Colonic mucosa (tissue), 4 donors: ENCODE results near the gene ZSCAN31. TPM values are rescaled to one million over a fixed set of nuclear protein-coding genes. Genes with fewer than 3 reads are reported as not detected.

ENCODE experiments used
- DNase-seq: peaks from one replicate; pipeline ENCODE4 v3.0.0-alpha.2; 2020
- H3K27ac ChIP-seq: fragments of 200-600 bp; one replicate; pipeline ENCODE4 v1.8.0; 2021
- H3K27me3 ChIP-seq: fragments of 200-600 bp; one replicate; pipeline ENCODE4 v1.8.0; 2021
- H3K36me3 ChIP-seq: fragments of 200-600 bp; one replicate; pipeline ENCODE4 v1.8.0; 2021
- H3K4me1 ChIP-seq: fragments of 200-600 bp; one replicate; pipeline ENCODE4 v1.8.0; 2021; ENCODE audit warnings: mild to moderate bottlenecking
- H3K4me3 ChIP-seq: fragments of 200-600 bp; one replicate; pipeline ENCODE4 v1.8.0; 2021
- H3K9ac ChIP-seq, 2 donors: one replicate each; pipeline ENCODE4 v1.7.0; 2013; ENCODE audit warnings: control low read depth in 2 of 2, low read depth in 2 of 2, low read length in 2 of 2
- H3K9me3 ChIP-seq: fragments of 200-600 bp; one replicate; pipeline ENCODE4 v1.8.0; 2021
- intact Hi-C: fragments of 100-400 bp; cut with DNase I; formaldehyde crosslinking; loops from one replicate; pipeline ENCODE4 v1.14.1; 2022
- total RNA-seq, 2 donors: library from RNA; stranded (reverse); fragmentation: NEBNext Ultra II Directional in 1 of 2; extraction: Animal tissue kit (Norgen Biotek cat#: 25700) in 1 of 2; gene quantifications; one replicate each; pipeline ENCODE4 v1.2.1, GENCODE V29; 2021
- TF ChIP-seq, protein P1 (sequence below): fragments of 200-600 bp; IDR thresholded peaks from one replicate; pipeline ENCODE4 v1.8.0; 2022; ENCODE audit warnings: antibody characterized with exemption, mild to moderate bottlenecking
- donor health status: healthy.
- donor health status: DM: no; HTN: no; CAD: no.
- donor health status: DM: no; HTN: no; CAD: no.

Gene ZSCAN31
- total RNA-seq, 2 donors from 2014 or later = 6.6 to 7.0 TPM

DNA sequence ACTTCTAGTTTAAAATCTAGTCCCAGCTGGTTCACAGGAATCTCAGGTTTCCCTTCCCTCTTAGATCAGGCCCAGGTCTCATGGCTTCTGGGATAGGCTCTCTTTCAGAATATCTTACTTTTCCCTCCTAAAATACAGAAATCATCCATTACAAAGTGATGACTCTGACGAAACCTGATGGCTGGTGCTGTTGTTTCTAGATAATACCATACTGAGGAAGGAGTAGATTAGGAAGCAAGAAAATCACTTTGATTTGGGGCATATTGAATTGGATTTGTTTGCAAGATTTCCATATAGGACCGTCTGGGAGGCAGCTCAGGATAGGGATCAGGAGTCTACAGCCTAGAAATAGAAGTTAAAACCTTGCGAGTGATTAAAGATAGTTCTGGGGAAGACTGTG lies 17.4 kb upstream of the ZSCAN31 start:
- Histone ChIP-seq H3K27me3 (no peaks in the 10 kb centered on the region), H3K4me1 (peaks cover 4% of the 10 kb centered on the region), H3K36me3 (no peaks in the 10 kb centered on the region), H3K9me3 (no peaks in the 10 kb centered on the region), H3K9ac (peak overlapping the region; percentile 60 to 67), H3K4me3 (no peak overlapping the region), H3K27ac (no peak overlapping the region)
- intact Hi-C loops = loop anchor here (10.0 kb wide), 2 partner anchors 129 to 449 kb away; partner anchors contain the start of gene ZSCAN9
- DNase-seq = no peak
- TF ChIP-seq, protein P1, sequence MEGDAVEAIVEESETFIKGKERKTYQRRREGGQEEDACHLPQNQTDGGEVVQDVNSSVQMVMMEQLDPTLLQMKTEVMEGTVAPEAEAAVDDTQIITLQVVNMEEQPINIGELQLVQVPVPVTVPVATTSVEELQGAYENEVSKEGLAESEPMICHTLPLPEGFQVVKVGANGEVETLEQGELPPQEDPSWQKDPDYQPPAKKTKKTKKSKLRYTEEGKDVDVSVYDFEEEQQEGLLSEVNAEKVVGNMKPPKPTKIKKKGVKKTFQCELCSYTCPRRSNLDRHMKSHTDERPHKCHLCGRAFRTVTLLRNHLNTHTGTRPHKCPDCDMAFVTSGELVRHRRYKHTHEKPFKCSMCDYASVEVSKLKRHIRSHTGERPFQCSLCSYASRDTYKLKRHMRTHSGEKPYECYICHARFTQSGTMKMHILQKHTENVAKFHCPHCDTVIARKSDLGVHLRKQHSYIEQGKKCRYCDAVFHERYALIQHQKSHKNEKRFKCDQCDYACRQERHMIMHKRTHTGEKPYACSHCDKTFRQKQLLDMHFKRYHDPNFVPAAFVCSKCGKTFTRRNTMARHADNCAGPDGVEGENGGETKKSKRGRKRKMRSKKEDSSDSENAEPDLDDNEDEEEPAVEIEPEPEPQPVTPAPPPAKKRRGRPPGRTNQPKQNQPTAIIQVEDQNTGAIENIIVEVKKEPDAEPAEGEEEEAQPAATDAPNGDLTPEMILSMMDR = no peak

DNA sequence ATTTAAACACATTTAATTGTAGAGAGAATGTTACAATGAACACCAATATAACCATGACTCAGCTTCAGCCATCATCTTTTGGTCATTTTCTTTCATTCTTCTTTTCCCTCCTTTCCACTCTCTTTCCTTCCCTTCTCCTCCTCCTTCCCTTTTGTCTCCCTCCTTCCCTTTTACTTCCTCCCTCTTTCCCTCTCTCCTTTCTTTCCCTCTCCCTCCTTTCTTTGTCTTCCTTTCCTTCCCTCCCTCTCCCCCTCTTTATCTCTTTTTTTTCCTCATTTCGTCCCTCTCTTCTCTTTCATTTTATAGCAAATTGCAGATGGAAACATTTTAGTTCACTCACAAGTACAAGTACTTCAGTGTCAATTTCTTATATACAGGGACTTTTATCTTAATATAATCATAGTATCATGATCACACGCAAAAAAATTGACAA lies 15.6 kb upstream of the ZSCAN31 start:
- Histone ChIP-seq H3K4me3 (no peak overlapping the region), H3K9me3 (no peaks in the 10 kb centered on the region), H3K4me1 (peaks cover 4% of the 10 kb centered on the region), H3K9ac (no peak overlapping the region), H3K36me3 (no peaks in the 10 kb centered on the region), H3K27ac (no peak overlapping the region), H3K27me3 (no peaks in the 10 kb centered on the region)
- no peak for DNase-seq
- intact Hi-C loops = loop anchor here (10.0 kb wide), 2 partner anchors 127 to 447 kb away; partner anchors contain the start of gene ZSCAN9
- TF ChIP-seq, protein P1 = no peak

DNA sequence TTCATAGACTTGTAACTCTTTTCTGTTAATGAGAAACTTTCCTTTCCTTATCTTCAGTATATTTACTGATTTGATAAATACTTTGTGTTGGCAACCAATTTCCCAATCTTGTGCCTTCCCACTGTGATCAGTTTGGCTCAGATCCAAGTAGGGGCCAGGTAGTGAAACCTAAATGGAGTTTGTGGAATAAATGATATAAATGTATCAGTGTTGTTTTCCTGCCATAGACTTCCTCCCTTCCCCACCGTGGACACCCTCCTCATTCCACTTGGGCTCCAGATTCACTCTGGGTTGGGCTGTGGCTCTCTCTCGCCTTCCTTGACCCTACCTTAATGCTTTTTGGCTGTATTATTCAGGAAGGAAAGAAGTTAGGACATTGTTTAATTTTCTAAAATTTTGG lies 15.1 kb upstream of the ZSCAN31 start:
- no peak for DNase-seq
- H3K9ac ChIP-seq = peak overlapping the region in 1 of 2 donors; percentile 15
- intact Hi-C loops = loop anchor here (10.0 kb wide), 2 partner anchors 126 to 446 kb away; partner anchors contain the start of gene ZSCAN9
- H3K4me1 ChIP-seq = peaks cover 4% of the 10 kb centered on the region
- no peaks in the 10 kb centered on the region for H3K36me3 ChIP-seq
- TF ChIP-seq, protein P1 = no peak
- no peaks in the 10 kb centered on the region for H3K9me3 ChIP-seq
- no peak overlapping the region for H3K4me3 ChIP-seq
- no peak overlapping the region for H3K27ac ChIP-seq
- no peaks in the 10 kb centered on the region for H3K27me3 ChIP-seq

DNA sequence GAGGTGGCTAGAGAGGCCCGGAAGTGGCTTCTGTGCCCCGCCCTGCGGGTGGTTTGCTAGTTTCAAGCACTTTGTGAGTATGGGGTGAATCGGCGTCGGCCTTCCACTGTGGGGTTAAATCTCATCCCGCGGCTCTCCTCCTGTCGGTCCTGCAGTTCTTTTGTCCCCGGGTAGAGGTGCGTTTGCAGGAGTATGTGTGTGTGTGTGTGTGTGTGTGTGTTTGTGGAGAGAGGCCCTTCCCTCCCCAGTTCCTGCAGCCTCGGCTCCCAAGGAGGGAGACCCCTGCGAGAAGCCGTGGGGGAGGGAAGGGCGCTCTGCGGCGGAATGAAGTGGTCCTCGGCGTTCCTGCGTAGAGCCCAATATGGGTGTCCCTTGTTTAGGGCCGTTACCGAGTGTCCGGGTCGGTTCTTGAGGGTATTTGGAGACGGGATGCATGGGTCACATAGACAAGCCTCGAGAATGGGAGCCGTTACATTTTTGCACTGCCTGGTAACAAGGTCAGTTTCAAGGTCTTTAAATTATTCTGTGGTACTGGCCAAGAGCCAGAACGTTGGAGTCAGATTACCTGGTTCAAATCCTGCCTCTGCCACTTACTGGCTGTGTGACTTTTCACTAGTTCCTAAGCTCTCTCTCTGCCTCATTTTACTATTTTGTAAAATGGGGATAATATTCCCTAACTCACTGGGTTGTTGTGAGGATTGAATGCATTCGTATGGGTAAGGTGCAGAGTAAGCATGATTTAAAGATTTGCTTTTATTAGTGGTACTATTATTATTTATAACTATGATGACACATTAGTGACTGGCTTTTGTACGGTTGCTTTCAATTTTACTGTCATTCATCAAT lies 14.2 kb upstream of the ZSCAN31 start, which contains the start of gene ZKSCAN3:
Gene ZKSCAN3 (plus strand): TSS at position 56 of the 846 bp plus-strand sequence. CDS start 9,640 bp downstream, outside the sequence.
- Histone ChIP-seq H3K4me1 (peaks cover 4% of the 10 kb centered on the region), H3K9ac (peak within 1 kb of the TSS; percentile 81 to 91), H3K36me3 (no peaks in the 10 kb centered on the region), H3K27ac (peak within 1 kb of the TSS; percentile 43), H3K27me3 (no peaks in the 10 kb centered on the region), H3K4me3 (peak within 1 kb of the TSS; percentile 69), H3K9me3 (no peaks in the 10 kb centered on the region)
- intact Hi-C loops = loop anchor here (10.0 kb wide), 2 partner anchors 125 to 445 kb away; partner anchors contain the start of gene ZSCAN9
- TF ChIP-seq, protein P1 = no peak
- peak; percentile 92 for DNase-seq

DNA sequence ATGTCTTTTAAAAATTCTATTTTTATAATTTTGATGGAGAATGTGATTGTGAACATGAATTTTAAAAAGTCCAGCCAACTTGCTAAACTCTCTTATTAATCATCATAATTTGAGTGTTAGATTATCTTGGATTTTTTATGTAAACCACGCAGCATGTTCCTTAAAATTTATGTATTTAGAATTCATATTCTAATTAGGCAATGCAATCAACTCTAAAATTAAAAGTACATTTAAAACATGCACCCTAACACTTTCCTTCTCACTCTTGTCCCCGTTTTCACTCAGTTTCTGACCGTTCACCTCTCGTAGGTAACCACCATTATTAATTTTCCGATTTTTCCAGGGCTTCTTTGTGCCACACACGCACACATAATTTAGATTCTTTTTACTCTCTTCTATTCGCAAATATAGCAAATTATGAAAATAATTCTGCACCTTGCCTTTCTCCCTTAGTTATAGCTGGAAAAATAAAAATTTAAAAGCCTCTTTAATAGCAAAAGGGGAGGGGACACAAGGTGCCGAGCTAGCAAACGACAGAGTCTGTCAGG lies 13.5 kb upstream of the ZSCAN31 start:
- H3K4me1 ChIP-seq = peaks cover 4% of the 10 kb centered on the region
- DNase-seq = no peak
- no peaks in the 10 kb centered on the region for H3K9me3 ChIP-seq
- TF ChIP-seq, protein P1 = no peak
- H3K4me3 ChIP-seq = peak overlapping the region; percentile 69
- H3K27me3 ChIP-seq = no peaks in the 10 kb centered on the region
- no peaks in the 10 kb centered on the region for H3K36me3 ChIP-seq
- peak overlapping the region; percentile 43 for H3K27ac ChIP-seq
- intact Hi-C loops = no loop called here
- peak overlapping the region; percentile 81 to 91 for H3K9ac ChIP-seq
